Activated CD8-positive, alpha-beta memory T cell treated with anti-CD3 and anti-CD28 coated beads, Interleukin-2, amount 50 U/mL, for 48 hours (primary cell): ENCODE measurements around the gene BPHL.
"Not testable (repeated sequence)": the region's sequence is repeated elsewhere in the genome, so short reads cannot be mapped to it uniquely, and the experiment has no call there.

Source experiments
- DNase-seq: peaks from one replicate; pipeline ENCODE4 v3.0.0-alpha.2; 2020

The BPHL gene

GRCh38 chr6:3124667-3125066, 6.2 kb downstream of the BPHL start:
- no peak for DNase-seq

DNA sequence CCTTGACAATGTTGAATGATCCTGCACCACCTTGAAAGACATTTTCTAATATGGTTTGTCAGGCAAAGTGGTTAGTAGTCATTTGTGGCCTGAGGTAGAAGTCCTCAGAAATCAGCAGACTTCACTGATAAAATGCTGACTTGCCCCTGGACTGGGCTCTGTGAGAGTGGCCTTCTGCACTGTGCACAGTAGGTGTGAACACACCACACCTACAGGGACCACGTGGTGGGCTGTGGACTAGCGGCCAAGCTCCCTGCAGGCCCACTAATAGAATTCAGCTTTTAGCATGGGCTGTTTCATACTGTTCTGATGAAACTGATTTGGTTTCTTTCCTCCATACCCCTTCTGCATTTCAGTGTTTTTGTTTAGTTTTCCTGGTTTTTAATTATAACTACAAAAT, 7.3 kb downstream of the BPHL start:
- DNase-seq = no peak

DNA sequence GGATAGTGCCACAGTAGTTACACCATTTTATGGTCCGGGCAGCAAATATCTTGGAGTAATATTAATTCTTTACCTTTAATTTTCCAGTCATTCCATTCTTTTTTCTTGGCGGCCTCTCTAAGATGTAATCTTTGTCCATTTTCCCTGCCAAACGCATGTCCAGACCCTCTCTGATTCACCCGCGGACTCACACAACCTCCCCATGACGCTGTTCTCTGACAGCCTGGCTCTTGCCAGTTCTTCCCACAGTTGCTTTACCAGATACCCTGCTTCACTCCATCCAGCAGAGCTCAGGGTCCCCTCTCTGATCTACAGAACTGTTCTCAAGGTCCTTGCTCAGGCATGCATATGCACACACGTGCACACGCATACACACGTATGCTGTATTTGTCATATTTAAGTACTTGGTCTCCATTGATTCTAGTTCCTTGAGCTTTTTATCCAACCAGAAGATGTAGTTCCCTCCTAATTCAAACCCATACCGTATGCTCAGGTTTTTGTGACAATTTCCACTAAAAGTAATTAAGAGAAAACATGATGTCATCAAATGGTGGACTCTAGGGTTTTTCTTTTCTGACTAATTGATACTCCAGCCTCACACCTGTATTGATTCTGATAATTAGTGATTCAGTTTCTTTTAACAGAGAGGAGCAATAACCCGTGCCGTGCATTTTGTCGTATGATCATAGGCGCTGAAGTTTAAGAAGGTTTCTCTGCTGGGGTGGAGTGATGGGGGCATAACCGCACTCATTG, 10.0 kb downstream of the BPHL start:
- no peak for DNase-seq

GRCh38 chr6:3131695-3132094, 13.2 kb downstream of the BPHL start:
- DNase-seq = no peak

DNA sequence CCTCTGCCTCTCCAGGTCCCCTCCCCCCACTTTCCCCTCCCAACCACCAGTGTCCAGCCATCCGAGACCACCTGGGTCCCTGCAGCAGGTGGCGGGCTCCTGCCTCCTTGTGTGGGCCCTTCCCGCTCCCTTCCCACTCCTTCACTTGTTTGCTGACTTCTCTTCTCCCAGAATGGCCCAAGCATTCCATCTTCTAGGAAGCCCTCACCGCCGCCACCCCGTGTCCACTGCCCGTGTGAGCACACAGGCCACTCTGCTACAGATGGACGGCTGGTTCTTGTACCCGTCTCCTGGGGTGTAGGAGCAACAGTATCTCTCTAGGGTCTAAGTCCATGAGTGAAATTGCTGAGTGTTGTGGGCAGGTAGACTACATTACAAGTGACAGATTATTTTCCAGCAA, 15.0 kb downstream of the BPHL start:
- no peak for DNase-seq

DNA sequence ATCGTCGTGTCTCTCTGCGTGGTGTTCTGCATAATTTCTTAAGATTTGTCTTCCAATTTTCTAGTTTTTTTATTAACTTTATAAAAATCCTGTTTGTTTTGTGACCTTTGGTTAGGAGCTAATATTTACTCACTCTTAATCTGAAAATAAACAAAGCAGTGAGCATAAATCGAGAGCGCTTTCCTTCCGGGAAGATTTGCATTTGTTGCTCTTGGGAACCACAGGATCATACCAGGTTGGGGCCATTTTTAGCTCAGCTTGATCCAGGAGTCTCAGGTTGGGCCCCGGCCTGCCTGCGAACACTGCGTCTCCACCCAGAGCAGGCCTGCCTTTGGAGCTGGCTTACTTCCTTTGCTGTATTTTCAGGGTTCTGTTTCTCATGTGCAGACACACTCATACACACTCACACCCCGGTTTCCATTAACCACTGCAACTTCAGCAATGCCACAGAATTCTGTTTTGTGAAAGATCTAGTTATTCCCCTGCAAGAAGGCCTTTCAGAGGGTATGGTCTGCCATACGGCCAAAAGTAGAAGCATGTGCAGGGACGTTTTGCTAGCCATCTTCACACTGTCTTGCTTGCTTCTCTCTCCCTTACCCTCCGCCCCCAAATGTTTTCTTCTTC, 17.3 kb downstream of the BPHL start:
- no peak for DNase-seq

DNA sequence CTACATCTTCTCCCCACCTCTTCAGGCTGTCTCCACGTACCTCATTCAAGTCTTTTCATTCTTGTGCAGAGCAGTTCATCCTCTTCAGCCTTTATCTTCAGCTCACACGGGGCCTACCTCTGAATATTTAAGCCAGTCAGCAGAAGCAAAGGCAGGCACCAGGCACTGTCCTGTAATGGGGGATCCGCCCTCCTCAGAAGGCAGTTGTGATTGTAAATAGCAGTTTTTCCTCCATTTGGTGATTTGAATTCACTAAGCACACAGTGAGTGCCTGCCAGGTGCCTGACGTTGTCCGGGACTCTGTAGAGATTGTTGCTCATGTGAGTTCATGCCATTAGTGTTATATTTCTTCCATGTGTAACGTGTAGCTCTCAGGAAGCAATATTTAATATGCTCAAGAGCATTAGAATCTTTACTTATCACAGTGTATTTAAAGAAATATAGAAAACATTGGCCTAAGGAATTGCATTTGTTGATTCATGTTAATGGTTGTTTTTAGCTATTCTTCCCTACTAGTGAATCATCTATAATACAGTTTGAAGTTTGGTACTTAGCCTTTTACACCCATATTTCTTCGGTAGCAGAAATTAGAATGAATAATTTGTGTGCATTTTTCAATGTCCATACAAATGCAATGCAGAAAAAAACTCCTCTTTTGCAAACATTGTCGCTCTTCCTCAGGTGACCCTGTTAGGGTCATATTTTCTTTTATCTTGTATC, 17.9 kb downstream of the BPHL start:
- DNase-seq = no peak

- no peak for DNase-seq
Observed at GRCh38 chr6:3137057-3137777, 18.7 kb downstream of the BPHL start.

- not testable (repeated sequence) for DNase-seq
Observed at GRCh38 chr6:3137873-3138272, 19.4 kb downstream of the BPHL start.

- no peak for DNase-seq
Observed at GRCh38 chr6:3138341-3138740, 19.8 kb downstream of the BPHL start.

DNA sequence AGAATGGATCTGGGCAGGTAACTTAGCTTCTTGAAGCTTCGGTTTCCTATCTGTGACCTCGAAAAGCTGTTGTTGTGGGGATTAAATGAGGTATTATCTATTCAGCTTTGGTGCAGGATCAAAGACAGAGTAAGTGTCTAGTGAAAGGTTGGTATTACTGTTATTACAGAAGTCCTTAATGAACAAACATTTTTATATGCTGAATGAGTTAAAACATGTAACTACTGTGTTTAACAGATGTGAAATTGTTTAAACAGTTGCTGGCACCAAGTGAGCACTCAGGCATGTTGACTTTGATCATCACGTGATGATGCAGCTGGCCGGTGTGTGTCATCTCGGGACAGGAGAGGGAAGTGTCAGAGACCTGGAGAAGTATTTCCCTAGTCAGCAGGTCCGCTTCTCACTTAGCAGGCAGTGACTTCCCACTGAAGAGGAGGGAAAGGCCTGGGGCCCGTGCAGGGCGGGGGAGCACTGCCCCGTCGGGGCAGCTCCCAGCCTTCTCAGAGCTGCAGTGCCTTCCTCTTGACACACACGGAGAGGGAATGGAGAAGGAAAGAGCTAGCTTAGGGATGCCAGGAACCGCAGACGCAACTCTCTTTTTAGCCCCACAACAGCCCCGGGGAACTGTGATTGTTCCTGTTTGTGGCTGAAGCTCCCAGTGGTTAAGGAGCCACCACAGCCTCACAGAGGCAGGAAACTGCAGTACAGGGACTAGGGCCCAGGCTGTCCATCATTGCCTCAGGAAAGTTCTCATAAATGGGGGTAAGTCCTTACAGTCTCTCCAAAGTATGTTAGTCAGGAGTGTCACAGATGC, 20.8 kb downstream of the BPHL start:
- no peak for DNase-seq

GRCh38 chr6:3140201-3140600, 21.7 kb downstream of the BPHL start:
- DNase-seq = no peak

GRCh38 chr6:3142536-3142935, 24.0 kb downstream of the BPHL start:
- DNase-seq = no peak

DNA sequence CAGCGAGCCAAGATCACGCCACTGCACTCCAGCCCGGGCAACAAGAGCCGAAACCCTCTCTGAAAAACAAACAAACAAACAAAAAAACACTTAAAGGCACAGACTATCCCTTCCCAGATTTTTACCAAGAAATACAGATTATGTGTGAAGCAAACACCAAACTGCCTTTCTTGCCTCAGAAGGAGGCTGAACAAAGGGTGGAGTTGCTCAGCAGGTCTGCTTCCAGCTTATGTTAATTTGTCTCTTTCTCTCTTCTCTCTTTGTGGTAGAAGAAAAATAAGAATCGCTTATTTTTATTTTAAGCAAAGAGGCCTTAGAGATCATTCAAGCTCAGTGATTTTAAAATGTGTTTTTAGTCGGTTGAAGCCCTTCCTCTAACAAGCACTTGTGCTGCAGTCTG, 24.6 kb downstream of the BPHL start:
- DNase-seq = no peak

DNA sequence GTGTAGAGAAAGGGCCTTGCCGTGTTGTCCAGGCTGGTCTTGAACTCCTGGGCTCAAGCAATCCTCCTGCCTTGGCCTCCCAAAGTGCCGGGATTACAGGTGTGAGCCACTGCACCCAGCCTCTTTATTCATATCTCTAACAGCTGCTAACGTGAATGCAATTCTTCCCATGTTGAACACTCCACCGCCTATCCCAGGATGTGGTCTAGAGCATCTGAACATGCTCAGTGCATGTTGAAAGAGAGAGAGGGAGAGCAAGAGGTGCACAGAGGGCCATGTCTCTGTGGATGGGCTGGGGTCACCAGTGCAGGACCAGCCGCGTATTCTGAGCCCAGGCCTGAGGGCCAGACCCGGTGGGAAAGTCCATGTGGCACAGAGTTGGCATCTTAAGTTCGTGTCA, 26.1 kb downstream of the BPHL start:
- no peak for DNase-seq

GRCh38 chr6:3147914-3148757, 29.6 kb downstream of the BPHL start:
- DNase-seq = no peak

DNA sequence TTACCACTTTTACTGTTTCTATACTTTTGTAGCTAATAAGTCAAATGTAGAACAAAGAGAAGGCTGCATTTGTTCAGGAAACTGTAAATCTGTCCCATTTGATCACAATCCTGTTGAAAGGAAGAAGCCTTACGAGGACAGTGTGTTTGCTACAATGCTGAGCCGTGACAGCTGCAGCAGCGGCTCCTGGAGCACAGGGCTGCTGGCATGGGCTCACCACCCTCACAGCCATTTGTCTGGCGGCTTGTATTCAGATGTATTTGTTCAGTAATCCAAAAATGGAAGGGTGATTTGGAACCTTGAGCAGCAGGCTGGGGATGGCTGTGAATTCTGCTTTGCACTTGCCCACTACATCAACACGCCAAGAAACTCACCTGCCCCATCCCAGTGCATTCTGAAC, 33.2 kb downstream of the BPHL start:
- no peak for DNase-seq

- no peak for DNase-seq
Observed at GRCh38 chr6:3152689-3153088, 34.2 kb downstream of the BPHL start.

- DNase-seq = not testable (repeated sequence)
Observed at GRCh38 chr6:3155416-3155815, 36.9 kb downstream of the BPHL start.

GRCh38 chr6:3156184-3157130, 37.9 kb downstream of the BPHL start:
- DNase-seq = peak; percentile 59
